ENCODE measurements around the gene RPUSD4. TPM values are rescaled to one million over a fixed set of nuclear protein-coding genes. Genes with fewer than 3 reads are reported as not detected.

The RPUSD4 gene
- total RNA-seq, 2 experiments from 2014 or later = 29.1 to 36.2 TPM

- POLR2A ChIA-PET = interaction anchor here (0.6 kb wide), 1 partner anchor 280 kb away, joined by 3 read pairs; no protein-coding TSS in a partner anchor
- Histone ChIP-seq H3K9me3 (ENCODE audit: low read length) (peaks cover 4% of the 10 kb centered on the region; the same call in 1 of the 2 replicates), H3K4me1 (ENCODE audit: insufficient read depth, low read length, poor library complexity, severe bottlenecking) (no peaks in the 10 kb centered on the region), H3K27ac (ENCODE audit: low read depth, low read length, poor library complexity, severe bottlenecking) (no peak overlapping the region), H3K4me3 (ENCODE audit: low read depth, low read length, poor library complexity, severe bottlenecking) (no peak overlapping the region), H3K36me3 (ENCODE audit: insufficient read depth, low read length) (peaks cover 98% of the 10 kb centered on the region), H2AFZ (ENCODE audit: low read length) (no peak overlapping the region), H3K79me2 (ENCODE audit: insufficient read depth, low read depth, low read length) (no peaks in the 10 kb centered on the region), H4K20me1 (ENCODE audit: insufficient read depth, low read length) (no peaks in the 10 kb centered on the region), H3K9me2 (ENCODE audit: insufficient read depth, low read length) (no peaks in the 10 kb centered on the region), H3K4me2 (ENCODE audit: low read length) (no peak overlapping the region)
- TF ChIP-seq CTCF (conservative IDR thresholded peaks at IDR 0.05; ENCODE audit: low read length) (no peak), EZH2phosphoT487 (IDR thresholded peaks at IDR 0.05; ENCODE audit: borderline replicate concordance, low read depth, low read length) (no peak)
- BruUV-seq (replicated peaks) = no TSS peak
- intact Hi-C loops (cut with micrococcal nuclease; ENCODE audit: unreplicated experiment) = no loop called here
- DNase-seq (ENCODE audit: low spot score) = no peak
- CTCF ChIA-PET (ENCODE audit: unreplicated experiment) = no interaction called here
Measured at GRCh38 chr11:126202646-126203359, 8.6 kb downstream of the RPUSD4 start.

DNA sequence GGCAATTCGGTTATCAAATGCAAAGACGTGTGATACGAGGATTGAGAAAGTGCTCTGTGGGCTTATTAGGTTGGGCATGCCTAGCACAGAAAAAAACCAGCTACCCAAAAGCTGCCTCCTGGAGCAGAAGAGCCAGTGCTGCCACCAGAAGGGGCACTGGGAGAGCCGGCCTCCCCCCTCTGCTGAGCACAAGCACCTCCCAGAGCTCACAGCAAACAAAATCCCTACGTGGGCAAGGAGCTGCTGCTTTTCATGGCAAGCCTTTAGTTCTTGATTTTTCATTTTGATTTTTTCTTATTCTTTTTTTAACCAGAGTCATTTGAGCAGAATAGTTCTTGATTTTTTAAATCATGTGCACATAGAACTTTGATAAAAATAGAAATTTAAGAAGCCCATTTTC, 12.8 kb downstream of the RPUSD4 start:
- no TSS peak for BruUV-seq (replicated peaks)
- ChIA-PET POLR2A (interaction anchor here (0.6 to 1.2 kb wide), 2 partner anchors 9 to 13 kb away, joined by 3 to 4 read pairs; partner anchors contain the start of gene FAM118B), CTCF (ENCODE audit: unreplicated experiment) (no interaction called here)
- H4K20me1 ChIP-seq (ENCODE audit: insufficient read depth, low read length) = peaks cover 4% of the 10 kb centered on the region; the same call in 1 of the 2 replicates
- no peak overlapping the region for H3K4me3 ChIP-seq (ENCODE audit: low read depth, low read length, poor library complexity, severe bottlenecking)
- no peak for DNase-seq (ENCODE audit: low spot score)
- TF ChIP-seq CTCF (conservative IDR thresholded peaks at IDR 0.05; ENCODE audit: low read length) (no peak), EZH2phosphoT487 (IDR thresholded peaks at IDR 0.05; ENCODE audit: borderline replicate concordance, low read depth, low read length) (no peak)
- no peaks in the 10 kb centered on the region for H3K4me1 ChIP-seq (ENCODE audit: insufficient read depth, low read length, poor library complexity, severe bottlenecking)
- H3K9me3 ChIP-seq (ENCODE audit: low read length) = peaks cover 16% of the 10 kb centered on the region; the same call in 1 of the 2 replicates
- no peak overlapping the region for H2AFZ ChIP-seq (ENCODE audit: low read length)
- H3K79me2 ChIP-seq (ENCODE audit: insufficient read depth, low read depth, low read length) = no peaks in the 10 kb centered on the region
- H3K4me2 ChIP-seq (ENCODE audit: low read length) = no peak overlapping the region
- intact Hi-C loops (cut with micrococcal nuclease; ENCODE audit: unreplicated experiment) = no loop called here
- H3K36me3 ChIP-seq (ENCODE audit: insufficient read depth, low read length) = peaks cover 99% of the 10 kb centered on the region
- H3K27ac ChIP-seq (ENCODE audit: low read depth, low read length, poor library complexity, severe bottlenecking) = no peak overlapping the region
- H3K9me2 ChIP-seq (ENCODE audit: insufficient read depth, low read length) = no peaks in the 10 kb centered on the region
